ENCODE results near the gene ACP7.
A peak's percentile ranks its signal among the peaks of the same experiment; 100 is the strongest.

The ACP7 gene

DNA sequence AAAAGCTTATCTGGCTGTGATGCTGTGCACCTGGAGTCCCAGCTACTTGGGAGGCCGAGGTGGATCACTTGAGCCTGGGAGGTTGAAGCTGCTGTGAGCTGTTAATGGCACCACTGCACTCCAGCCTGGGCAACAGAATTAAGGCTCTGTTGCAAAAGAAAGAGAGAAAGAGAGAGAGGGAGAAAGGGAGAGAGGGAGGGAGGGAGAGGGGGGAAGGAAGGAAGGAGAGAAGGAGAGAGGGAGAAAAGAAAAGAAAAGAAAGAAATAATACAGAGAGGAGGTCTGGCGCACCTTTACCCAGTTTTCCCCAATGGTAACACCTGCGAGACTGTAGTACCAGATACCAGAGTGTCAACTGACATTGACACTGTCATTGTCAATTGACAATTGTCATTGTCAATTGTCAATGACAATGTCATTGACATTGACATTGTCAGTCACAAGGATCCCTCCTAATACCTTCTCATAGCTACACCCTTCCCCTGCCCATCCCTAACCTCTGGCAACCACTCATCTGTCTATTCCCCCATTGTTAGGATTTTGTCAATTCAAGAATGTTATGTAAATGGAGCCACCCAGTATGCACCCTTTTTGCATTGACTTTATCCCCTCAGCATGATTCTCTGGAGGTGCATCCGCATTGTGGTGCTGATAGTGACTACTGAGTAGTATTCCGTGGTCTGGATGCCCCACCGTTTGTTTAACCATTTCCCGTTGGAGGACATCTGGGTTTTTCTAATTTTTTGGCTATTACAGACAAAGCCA, 62.7 kb downstream of the ACP7 start:
- H3K27me3 ChIP-seq (ENCODE audit: control insufficient read depth, insufficient read depth, low read length), result no peaks in the 10 kb centered on the region
- H3K9me3 ChIP-seq (ENCODE audit: control insufficient read depth, low read depth, low read length), result no peaks in the 10 kb centered on the region
- H3K36me3 ChIP-seq (ENCODE audit: control insufficient read depth, low read depth, low read length), result no peaks in the 10 kb centered on the region
- peaks cover 32% of the 10 kb centered on the region for H3K4me1 ChIP-seq (ENCODE audit: control insufficient read depth, low read depth, low read length)
- H3K27ac ChIP-seq (ENCODE audit: low read length), result no peak overlapping the region
- H3K4me3 ChIP-seq (ENCODE audit: low read length), result peak overlapping the region; percentile 4
- H3K9ac ChIP-seq (ENCODE audit: low read length), result no peak overlapping the region

DNA sequence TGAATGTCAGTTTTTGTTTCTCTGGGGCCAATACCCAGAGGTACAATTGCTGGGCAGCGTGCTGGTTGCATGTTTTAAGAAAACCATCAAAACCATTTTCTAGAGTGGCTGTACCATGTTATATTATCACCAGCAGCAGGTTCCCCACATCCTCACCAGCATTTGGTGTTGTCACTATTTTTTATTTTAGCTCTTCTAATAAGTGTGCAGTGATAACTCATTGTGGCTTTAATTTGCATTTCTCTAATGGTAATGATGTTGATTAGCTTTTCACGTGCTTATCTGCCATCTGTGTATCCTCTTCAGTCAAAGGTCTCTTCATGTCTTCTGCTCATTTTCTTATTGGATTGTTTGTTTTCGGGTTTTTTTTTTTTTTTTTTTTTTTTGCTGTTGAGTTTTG, 63.3 kb downstream of the ACP7 start:
- no peaks in the 10 kb centered on the region for H3K9me3 ChIP-seq (ENCODE audit: control insufficient read depth, low read depth, low read length)
- peaks cover 32% of the 10 kb centered on the region for H3K4me1 ChIP-seq (ENCODE audit: control insufficient read depth, low read depth, low read length)
- no peak overlapping the region for H3K9ac ChIP-seq (ENCODE audit: low read length)
- H3K36me3 ChIP-seq (ENCODE audit: control insufficient read depth, low read depth, low read length), result no peaks in the 10 kb centered on the region
- H3K27ac ChIP-seq (ENCODE audit: low read length), result no peak overlapping the region
- H3K4me3 ChIP-seq (ENCODE audit: low read length), result peak overlapping the region; percentile 4
- H3K27me3 ChIP-seq (ENCODE audit: control insufficient read depth, insufficient read depth, low read length), result no peaks in the 10 kb centered on the region

- no peaks in the 10 kb centered on the region for H3K36me3 ChIP-seq (ENCODE audit: control insufficient read depth, low read depth, low read length)
- H3K9me3 ChIP-seq (ENCODE audit: control insufficient read depth, low read depth, low read length), result no peaks in the 10 kb centered on the region
- no peak overlapping the region for H3K27ac ChIP-seq (ENCODE audit: low read length)
- no peak overlapping the region for H3K4me3 ChIP-seq (ENCODE audit: low read length)
- H3K9ac ChIP-seq (ENCODE audit: low read length), result no peak overlapping the region
- H3K4me1 ChIP-seq (ENCODE audit: control insufficient read depth, low read depth, low read length), result peaks cover 34% of the 10 kb centered on the region
- H3K27me3 ChIP-seq (ENCODE audit: control insufficient read depth, insufficient read depth, low read length), result no peaks in the 10 kb centered on the region
These were observed 64.9 kb downstream of the ACP7 start for GRCh38 chr19:39148939-39149529.

DNA sequence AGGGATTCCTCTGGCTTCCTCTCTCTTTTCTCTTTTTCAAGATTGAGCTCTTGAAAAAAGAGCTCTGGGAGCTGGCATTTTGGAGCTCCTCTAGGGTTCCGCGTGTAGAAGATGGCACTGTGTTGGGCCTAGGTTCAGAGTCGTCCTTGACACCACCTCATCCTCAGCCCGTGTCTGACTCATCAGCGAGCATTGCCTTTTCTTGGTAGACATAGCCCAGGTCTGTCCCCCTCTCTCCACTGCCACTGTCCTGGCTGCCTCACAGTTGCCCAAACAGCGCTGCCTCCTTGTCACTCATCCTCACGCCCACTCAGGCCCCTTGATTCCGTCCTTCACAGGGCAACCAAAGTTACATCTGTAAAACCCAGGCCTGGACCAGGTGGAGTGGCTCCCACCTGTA, 66.1 kb downstream of the ACP7 start:
- H3K27ac ChIP-seq (ENCODE audit: low read length), result no peak overlapping the region
- no peaks in the 10 kb centered on the region for H3K27me3 ChIP-seq (ENCODE audit: control insufficient read depth, insufficient read depth, low read length)
- no peak overlapping the region for H3K4me3 ChIP-seq (ENCODE audit: low read length)
- H3K4me1 ChIP-seq (ENCODE audit: control insufficient read depth, low read depth, low read length), result peaks cover 35% of the 10 kb centered on the region
- no peaks in the 10 kb centered on the region for H3K9me3 ChIP-seq (ENCODE audit: control insufficient read depth, low read depth, low read length)
- no peaks in the 10 kb centered on the region for H3K36me3 ChIP-seq (ENCODE audit: control insufficient read depth, low read depth, low read length)
- H3K9ac ChIP-seq (ENCODE audit: low read length), result no peak overlapping the region

DNA sequence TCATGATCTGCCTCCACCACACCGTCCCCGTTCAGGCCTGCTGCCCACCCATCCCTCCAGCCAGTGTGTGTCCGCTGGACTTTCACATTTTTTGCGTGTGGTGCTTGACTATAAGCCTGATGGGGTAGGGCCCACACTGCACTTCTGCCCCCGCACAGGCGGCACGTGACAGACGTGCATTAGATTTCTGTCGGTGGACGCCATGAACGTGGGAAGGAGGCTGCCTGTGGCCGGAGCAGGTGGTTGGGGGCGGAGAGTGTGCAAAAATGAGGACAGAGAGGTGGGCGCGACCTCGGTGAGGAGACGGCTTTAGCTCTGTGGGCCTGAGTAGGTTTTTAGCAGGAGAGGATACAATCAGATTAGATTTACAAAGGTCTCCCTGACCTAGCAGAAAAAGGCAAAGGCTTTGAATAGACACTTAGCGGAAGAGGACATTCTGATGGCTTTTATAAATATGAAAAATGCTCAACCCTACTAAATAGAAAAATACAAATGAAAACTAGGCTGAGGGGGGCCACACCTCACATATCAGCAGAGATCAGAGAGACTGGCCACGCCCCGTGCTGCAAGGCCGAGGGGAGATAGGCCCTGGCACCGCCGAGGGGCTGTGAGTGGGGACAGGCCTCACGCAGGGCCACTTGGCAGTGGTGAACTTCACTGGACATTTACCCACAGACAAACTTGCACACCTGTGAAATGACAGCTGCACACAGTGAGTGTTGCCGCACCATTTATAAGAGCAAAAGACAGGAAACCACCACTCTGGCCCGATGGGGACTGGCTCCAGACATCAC, 66.8 kb downstream of the ACP7 start:
- Histone ChIP-seq H3K36me3 (ENCODE audit: control insufficient read depth, low read depth, low read length) (no peaks in the 10 kb centered on the region), H3K4me1 (ENCODE audit: control insufficient read depth, low read depth, low read length) (peaks cover 34% of the 10 kb centered on the region), H3K27ac (ENCODE audit: low read length) (no peak overlapping the region)

DNA sequence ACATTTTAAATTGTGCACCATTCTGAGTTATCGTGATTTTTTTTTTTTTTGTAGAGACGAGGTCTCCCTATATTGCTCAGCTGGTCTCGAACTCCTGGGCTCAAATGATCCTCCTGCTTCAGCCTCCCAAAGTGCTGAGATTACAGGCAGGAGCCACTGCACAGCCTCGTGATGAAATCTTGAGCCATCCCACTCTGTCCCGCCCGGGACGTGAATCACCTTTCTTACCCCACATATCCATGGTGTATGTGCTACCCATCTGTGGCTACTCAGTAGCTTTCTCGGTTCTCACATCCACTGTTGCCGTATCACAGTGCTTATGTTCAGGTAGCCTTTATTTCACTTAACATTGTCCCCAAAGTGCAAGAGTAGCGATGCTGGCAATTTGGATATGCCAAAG, 67.9 kb downstream of the ACP7 start:
- no peak overlapping the region for H3K27ac ChIP-seq (ENCODE audit: low read length)
- no peak overlapping the region for H3K4me3 ChIP-seq (ENCODE audit: low read length)
- no peak overlapping the region for H3K9ac ChIP-seq (ENCODE audit: low read length)
- peaks cover 24% of the 10 kb centered on the region for H3K4me1 ChIP-seq (ENCODE audit: control insufficient read depth, low read depth, low read length)
- no peaks in the 10 kb centered on the region for H3K27me3 ChIP-seq (ENCODE audit: control insufficient read depth, insufficient read depth, low read length)
- no peaks in the 10 kb centered on the region for H3K9me3 ChIP-seq (ENCODE audit: control insufficient read depth, low read depth, low read length)
- no peaks in the 10 kb centered on the region for H3K36me3 ChIP-seq (ENCODE audit: control insufficient read depth, low read depth, low read length)

More for the DNA sequence above, 66.8 kb downstream of the ACP7 start:
- Histone ChIP-seq H3K4me3 (ENCODE audit: low read length) (no peak overlapping the region), H3K9ac (ENCODE audit: low read length) (no peak overlapping the region), H3K9me3 (ENCODE audit: control insufficient read depth, low read depth, low read length) (no peaks in the 10 kb centered on the region), H3K27me3 (ENCODE audit: control insufficient read depth, insufficient read depth, low read length) (no peaks in the 10 kb centered on the region)

DNA sequence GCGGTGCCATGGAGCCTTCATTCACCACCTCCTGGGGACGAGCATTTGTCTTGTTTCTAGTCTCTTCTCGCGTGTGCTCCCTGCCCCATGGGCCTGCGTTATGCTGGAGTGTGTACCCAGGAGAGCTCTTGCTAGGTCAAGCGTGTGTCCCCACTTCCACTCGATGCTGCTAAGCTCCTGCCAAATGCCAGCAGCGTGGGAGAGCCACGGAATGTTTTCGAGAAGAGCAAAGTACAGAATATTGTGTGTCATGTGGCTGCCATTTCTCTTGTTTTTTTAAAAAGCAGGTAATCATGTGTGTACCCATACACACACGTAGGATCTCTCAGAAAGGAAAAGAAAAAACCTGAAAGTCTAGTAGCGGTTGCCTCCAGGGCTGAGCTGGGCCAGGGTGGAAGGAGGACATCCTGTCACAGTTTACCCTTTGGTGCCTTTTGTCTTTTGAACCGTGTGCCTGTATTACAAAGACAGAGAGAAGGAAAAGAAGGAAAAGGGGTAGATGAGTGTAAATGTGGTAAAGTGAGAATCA, 70.0 kb downstream of the ACP7 start:
- H3K36me3 ChIP-seq (ENCODE audit: control insufficient read depth, low read depth, low read length), result peaks cover 4% of the 10 kb centered on the region
- no peaks in the 10 kb centered on the region for H3K27me3 ChIP-seq (ENCODE audit: control insufficient read depth, insufficient read depth, low read length)
- H3K27ac ChIP-seq (ENCODE audit: low read length), result no peak overlapping the region
- peaks cover 19% of the 10 kb centered on the region for H3K4me1 ChIP-seq (ENCODE audit: control insufficient read depth, low read depth, low read length)
- no peak overlapping the region for H3K4me3 ChIP-seq (ENCODE audit: low read length)
- no peak overlapping the region for H3K9ac ChIP-seq (ENCODE audit: low read length)
- H3K9me3 ChIP-seq (ENCODE audit: control insufficient read depth, low read depth, low read length), result no peaks in the 10 kb centered on the region

DNA sequence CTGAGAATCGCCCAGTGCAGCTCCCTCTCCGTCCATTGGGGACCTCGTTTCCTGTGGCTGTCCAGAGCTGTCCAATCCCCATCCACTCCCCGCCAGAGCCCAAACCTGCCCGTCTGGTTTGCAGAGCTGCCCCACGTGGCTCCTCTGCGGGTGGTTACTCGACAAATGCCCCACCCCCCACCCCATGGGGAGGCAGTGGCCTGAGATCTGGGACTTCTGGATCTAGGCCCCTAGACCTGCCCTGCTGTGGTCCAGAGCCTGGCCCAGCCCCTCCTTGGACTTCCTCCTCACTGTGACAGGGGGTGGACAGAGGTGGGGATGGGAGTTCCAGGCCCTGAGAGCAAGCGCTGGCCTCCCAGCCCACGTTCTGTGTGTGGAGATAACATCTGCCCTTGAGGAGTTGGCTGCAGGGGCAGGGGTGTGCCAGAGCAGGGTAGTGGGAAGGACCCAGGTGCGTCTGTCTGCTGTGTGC, 70.5 kb downstream of the ACP7 start:
- H3K27me3 ChIP-seq (ENCODE audit: control insufficient read depth, insufficient read depth, low read length), result no peaks in the 10 kb centered on the region
- no peak overlapping the region for H3K9ac ChIP-seq (ENCODE audit: low read length)
- no peak overlapping the region for H3K27ac ChIP-seq (ENCODE audit: low read length)
- no peaks in the 10 kb centered on the region for H3K9me3 ChIP-seq (ENCODE audit: control insufficient read depth, low read depth, low read length)
- peaks cover 19% of the 10 kb centered on the region for H3K4me1 ChIP-seq (ENCODE audit: control insufficient read depth, low read depth, low read length)
- no peak overlapping the region for H3K4me3 ChIP-seq (ENCODE audit: low read length)
- H3K36me3 ChIP-seq (ENCODE audit: control insufficient read depth, low read depth, low read length), result peaks cover 4% of the 10 kb centered on the region

DNA sequence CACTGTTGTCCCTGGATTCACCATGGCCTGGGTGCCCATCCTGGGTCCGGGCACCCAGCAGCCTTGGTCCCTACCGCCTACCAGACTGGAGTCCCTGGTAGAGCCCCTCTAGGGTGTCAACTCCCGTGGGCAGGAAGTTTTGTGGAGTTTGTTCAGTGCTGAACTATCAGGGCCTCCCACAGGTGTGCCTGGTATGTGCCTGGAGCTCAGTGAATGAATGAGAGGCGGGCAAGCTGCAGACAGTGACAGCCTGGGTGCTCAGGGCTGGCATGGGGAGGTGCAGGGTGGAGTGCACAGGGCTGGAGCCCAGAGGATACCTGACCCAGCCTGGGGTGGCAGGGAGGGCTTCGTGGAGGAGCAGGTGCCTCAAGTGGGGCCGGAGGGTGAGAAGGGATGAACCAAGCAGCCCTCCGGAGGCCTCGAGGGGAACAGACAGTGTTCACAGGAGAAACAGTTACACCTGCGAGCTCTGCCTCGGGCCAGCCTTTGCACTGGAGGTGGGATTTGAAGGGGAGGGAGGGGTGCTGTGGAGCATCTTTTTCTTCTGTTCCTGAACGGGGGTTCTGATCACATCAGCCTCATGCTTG, 71.0 kb downstream of the ACP7 start:
- Histone ChIP-seq H3K27ac (ENCODE audit: low read length) (no peak overlapping the region), H3K36me3 (ENCODE audit: control insufficient read depth, low read depth, low read length) (peaks cover 4% of the 10 kb centered on the region), H3K9ac (ENCODE audit: low read length) (no peak overlapping the region), H3K4me3 (ENCODE audit: low read length) (no peak overlapping the region), H3K9me3 (ENCODE audit: control insufficient read depth, low read depth, low read length) (no peaks in the 10 kb centered on the region), H3K27me3 (ENCODE audit: control insufficient read depth, insufficient read depth, low read length) (no peaks in the 10 kb centered on the region), H3K4me1 (ENCODE audit: control insufficient read depth, low read depth, low read length) (peaks cover 19% of the 10 kb centered on the region)

GRCh38 chr19:39155741-39156140, 71.6 kb downstream of the ACP7 start:
- H3K27me3 ChIP-seq (ENCODE audit: control insufficient read depth, insufficient read depth, low read length), result no peaks in the 10 kb centered on the region
- H3K9ac ChIP-seq (ENCODE audit: low read length), result no peak overlapping the region
- H3K27ac ChIP-seq (ENCODE audit: low read length), result no peak overlapping the region
- no peak overlapping the region for H3K4me3 ChIP-seq (ENCODE audit: low read length)
- peaks cover 4% of the 10 kb centered on the region for H3K36me3 ChIP-seq (ENCODE audit: control insufficient read depth, low read depth, low read length)
- no peaks in the 10 kb centered on the region for H3K9me3 ChIP-seq (ENCODE audit: control insufficient read depth, low read depth, low read length)
- H3K4me1 ChIP-seq (ENCODE audit: control insufficient read depth, low read depth, low read length), result peaks cover 19% of the 10 kb centered on the region

Measured in iPS-18a (cell line).